T-cell (primary cell): ENCODE results near the gene TRH. TPM values are rescaled to one million over a fixed set of nuclear protein-coding genes. Genes with fewer than 3 reads are reported as not detected.

Source experiments
- ATAC-seq, 4 experiments: fragments of 200-7000 bp in 3 of 4; fragments of 150-1000 bp in 1 of 4; cut with Tn5 transposase; replicated peaks in 1 of 4; 1 replicate in 3 of 4; 2 replicates in 1 of 4; pipeline ENCODE4 v1.10.0; 2021; ENCODE audit warnings: moderate library complexity in 3 of 4, mild to moderate bottlenecking in 2 of 4, moderate number of reproducible peaks in 1 of 4
- CTCF ChIA-PET, 2 donors: fragments of 300-600 bp; sonication (Branson Sonifier 250); formaldehyde crosslinking; loops; one replicate each; lab custom pipeline; 2022; ENCODE audit warnings: antibody characterized with exemption in 2 of 2; lab: Charles Lee
- POLR2A ChIA-PET, 2 donors: fragments of 300-600 bp; sonication (Branson Sonifier 250); formaldehyde crosslinking; loops; one replicate each; lab custom pipeline; 2022; ENCODE audit warnings: antibody characterized with exemption in 2 of 2; lab: Charles Lee
- DNase-seq, 35 experiments: peaks; one replicate each; pipeline versions ENCODE4 v3.0.0 to v3.0.0-alpha.2; 2013 to 2023
- H3K27ac ChIP-seq: one replicate; pipeline ENCODE4 v1.5.1; 2013; ENCODE audit warnings: low read length
- H3K27me3 ChIP-seq, 2 experiments: replicated peaks in 1 of 2; 1 replicate in 1 of 2; 2 replicates in 1 of 2; pipeline versions ENCODE4 v1.6.1 to v1.7.0; 2013; ENCODE audit warnings: low read length in 1 of 2, mixed read lengths in 1 of 2; ENCODE audit not compliant: control insufficient read depth in 2 of 2, insufficient read depth in 2 of 2; ENCODE audit errors: extremely low read depth in 1 of 2
- H3K36me3 ChIP-seq, 2 donors: 1 replicate in 1 of 2; 2 replicates in 1 of 2; pipeline versions ENCODE4 v1.6.1 to v1.7.0; 2013; ENCODE audit warnings: low read length in 1 of 2; ENCODE audit not compliant: control insufficient read depth in 2 of 2, insufficient read depth in 1 of 2; ENCODE audit errors: extremely low read depth in 1 of 2
- H3K4me1 ChIP-seq, 2 experiments: 1 replicate in 1 of 2; 2 replicates in 1 of 2; pipeline versions ENCODE4 v1.6.1 to v1.7.0; 2013; ENCODE audit warnings: low read length in 2 of 2, mixed read lengths in 1 of 2; ENCODE audit not compliant: insufficient read depth in 2 of 2, control insufficient read depth in 1 of 2; ENCODE audit errors: extremely low read depth in 1 of 2
- H3K4me3 ChIP-seq, 2 donors: 1 replicate in 1 of 2; 2 replicates in 1 of 2; pipeline versions ENCODE4 v1.5.1 to v1.7.0; 2013; ENCODE audit warnings: mild to moderate bottlenecking in 2 of 2, low read length in 1 of 2, moderate library complexity in 1 of 2; ENCODE audit not compliant: control insufficient read depth in 1 of 2; ENCODE audit errors: extremely low read depth in 1 of 2
- H3K9me3 ChIP-seq: 2 replicates; pipeline ENCODE4 v1.7.0; 2013
- H3K27ac Mint-ChIP-seq, 2 donors: one replicate each; pipeline ENCODE4 v1.8.0; 2020 to 2021; ENCODE audit warnings: mild to moderate bottlenecking in 2 of 2, mixed read lengths in 2 of 2
- H3K27me3 Mint-ChIP-seq, 2 donors: one replicate each; pipeline ENCODE4 v1.8.0; 2021 to 2022; ENCODE audit warnings: mixed read lengths in 2 of 2
- H3K36me3 Mint-ChIP-seq: one replicate; pipeline ENCODE4 v1.8.0; 2021; ENCODE audit warnings: mixed read lengths
- H3K4me1 Mint-ChIP-seq, 3 donors: one replicate each; pipeline ENCODE4 v1.8.0; 2020 to 2022; ENCODE audit warnings: mixed read lengths in 3 of 3, mild to moderate bottlenecking in 1 of 3
- H3K4me3 Mint-ChIP-seq, 3 donors: one replicate each; pipeline ENCODE4 v1.8.0; 2020 to 2022; ENCODE audit warnings: mild to moderate bottlenecking in 3 of 3, mixed read lengths in 3 of 3, moderate library complexity in 3 of 3
- H3K9me3 Mint-ChIP-seq, 3 donors: one replicate each; pipeline ENCODE4 v1.8.0; 2020 to 2022; ENCODE audit warnings: mixed read lengths in 3 of 3
- WGBS: methylation state at CpG from one replicate; pipeline ENCODE4 v1.1.5; 2013; ENCODE audit warnings: missing lambda C conversion rate; ENCODE audit not compliant: insufficient coverage; 5-methylcytosine and 5-hydroxymethylcytosine counted together
- total RNA-seq, 35 experiments: library from RNA in 6 of 35; stranded (reverse) in 6 of 35; fragments of 120-200 nt in 1 of 35; gene quantifications; one replicate each; pipeline versions ENCODE4 v1.2.1 to v1.2.4 and lab custom pipeline; 2013 to 2026

TRH gene
- total RNA-seq, 5 donors from 2014 or later (not counting 1 experiment from before 2014, with no cell fraction given) = not detected

DNA sequence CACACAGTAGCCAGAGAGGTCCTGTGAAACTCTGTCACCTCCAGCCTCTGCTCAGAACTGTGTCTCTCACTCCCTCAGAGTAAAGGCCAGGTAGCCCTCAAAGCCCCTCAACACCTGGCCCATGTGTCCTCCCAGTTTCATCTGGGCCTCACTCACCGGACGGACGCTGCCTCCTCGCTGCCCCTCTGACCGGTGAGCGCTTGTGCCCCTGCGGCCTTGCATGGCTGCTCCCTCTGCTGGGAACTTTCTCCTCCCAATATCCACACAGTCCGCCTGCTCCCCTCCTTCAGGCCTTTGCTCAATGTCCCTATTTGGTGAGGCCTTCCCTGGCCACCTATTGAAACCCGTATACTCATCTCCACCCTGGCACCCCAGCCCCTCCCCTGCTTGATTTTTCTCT is 36.8 kb upstream of the TRH start:
- peaks cover 5 to 10% of the 10 kb centered on the region in 2 donors for H3K27me3 Mint-ChIP-seq
- POLR2A ChIA-PET = no interaction called here
- no peaks in the 10 kb centered on the region for H3K36me3 Mint-ChIP-seq
- no peak overlapping the region for H3K4me3 ChIP-seq
- H3K9me3 ChIP-seq = no peaks in the 10 kb centered on the region
- no peaks in the 10 kb centered on the region for H3K9me3 Mint-ChIP-seq
- no peak for DNase-seq
- H3K4me3 Mint-ChIP-seq = peak overlapping the region in 1 of 3 donors; percentile 19
- peaks cover 0 to 8% of the 10 kb centered on the region in 2 experiments for H3K4me1 ChIP-seq
- H3K4me1 Mint-ChIP-seq = peaks cover 8 to 10% (median 9%) of the 10 kb centered on the region in 3 donors
- CTCF ChIA-PET = interaction anchor here in 1 of 2 donors (0.7 kb wide), 1 partner anchor 46 kb away, joined by 4 read pairs; no protein-coding TSS in a partner anchor
- no peaks in the 10 kb centered on the region for H3K36me3 ChIP-seq
- H3K27me3 ChIP-seq = peaks cover 0 to 15% of the 10 kb centered on the region in 2 experiments
- WGBS = 96% methylated on average over 8 of the region's 9 CpGs
- no peak overlapping the region for H3K27ac ChIP-seq
- ATAC-seq = no peak
- H3K27ac Mint-ChIP-seq = no peak overlapping the region

DNA sequence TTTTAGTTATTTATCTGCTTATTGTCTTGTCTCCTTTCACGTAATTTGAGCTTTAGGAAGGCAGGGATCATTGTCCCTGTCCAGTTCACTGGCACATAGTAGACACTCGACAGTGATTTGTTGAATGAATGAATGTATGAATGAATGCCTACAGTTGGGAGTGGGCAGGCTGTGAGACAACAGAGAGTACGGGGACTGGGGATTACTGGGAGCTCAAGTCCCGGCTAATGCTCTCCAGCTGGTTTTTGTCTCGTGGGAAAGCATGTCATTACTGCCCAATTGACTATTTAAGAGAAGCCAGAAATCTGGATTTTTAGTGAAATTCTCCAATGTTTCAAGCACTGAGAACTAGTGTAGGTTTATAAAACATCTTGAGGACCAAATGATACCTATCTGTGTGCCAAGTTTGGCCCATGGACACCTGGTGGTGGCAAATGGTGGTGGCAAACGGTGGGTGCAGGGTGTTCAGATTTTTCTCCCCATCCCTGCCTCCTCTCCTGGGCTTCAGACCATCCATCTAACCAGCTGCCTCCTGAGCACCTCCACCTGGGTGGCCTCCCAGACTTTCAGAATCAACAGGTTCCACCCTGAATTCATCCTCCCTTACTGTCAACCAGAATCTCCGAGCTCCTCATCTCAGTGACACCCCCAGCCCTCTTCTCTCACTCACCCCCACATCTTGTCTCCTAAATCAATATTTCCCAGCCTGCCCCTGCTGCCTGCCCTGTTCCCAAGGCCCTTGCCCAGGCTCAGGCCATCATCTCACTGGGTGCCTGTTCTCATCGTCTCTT is 36.2 kb upstream of the TRH start:
- DNase-seq = no peak
- ATAC-seq = no peak
- Histone ChIP-seq H3K36me3 (no peaks in the 10 kb centered on the region), H3K27me3 (peaks cover 0 to 15% of the 10 kb centered on the region in 2 experiments), H3K9me3 (no peaks in the 10 kb centered on the region), H3K4me3 (no peak overlapping the region), H3K4me1 (peaks cover 0 to 8% of the 10 kb centered on the region in 2 experiments), H3K27ac (no peak overlapping the region)
- Mint-ChIP-seq H3K4me3 (no peak overlapping the region), H3K9me3 (no peaks in the 10 kb centered on the region), H3K36me3 (no peaks in the 10 kb centered on the region), H3K27ac (no peak overlapping the region), H3K27me3 (peaks cover 5 to 10% of the 10 kb centered on the region in 2 donors), H3K4me1 (peaks cover 8 to 10% (median 9%) of the 10 kb centered on the region in 3 donors)
- ChIA-PET CTCF (no interaction called here), POLR2A (no interaction called here)
- 88% methylated on average over 4 of the region's 8 CpGs for WGBS

DNA sequence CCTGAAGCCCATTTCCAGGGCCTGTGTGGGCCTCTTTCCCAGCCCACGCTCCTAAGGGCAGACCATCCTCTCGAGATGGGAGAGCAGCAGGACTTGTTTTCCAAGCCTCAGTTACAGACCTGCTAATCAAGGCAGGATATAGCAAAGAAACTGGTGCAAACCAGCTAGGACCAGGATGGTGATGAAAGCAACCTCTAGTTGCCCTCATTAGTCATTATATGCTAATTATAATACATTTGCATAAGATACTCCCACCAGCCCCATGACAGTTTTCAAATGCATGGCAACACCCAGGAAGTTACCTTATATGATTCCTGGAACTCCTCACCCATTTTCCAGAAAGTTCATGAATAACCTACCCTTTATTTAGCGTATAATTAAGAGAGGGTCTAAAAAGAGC is 34.4 kb upstream of the TRH start:
- no peak overlapping the region for H3K4me3 ChIP-seq
- ATAC-seq = no peak
- CTCF ChIA-PET = no interaction called here
- H3K4me1 ChIP-seq = peaks cover 0 to 4% of the 10 kb centered on the region in 2 experiments
- 47% methylated on average over 3 of the region's 3 CpGs for WGBS
- no peaks in the 10 kb centered on the region for H3K9me3 Mint-ChIP-seq
- no peaks in the 10 kb centered on the region for H3K36me3 Mint-ChIP-seq
- H3K27me3 Mint-ChIP-seq = peaks cover 6 to 12% of the 10 kb centered on the region in 2 donors
- peaks cover 5 to 8% (median 8%) of the 10 kb centered on the region in 3 donors for H3K4me1 Mint-ChIP-seq
- no peak overlapping the region for H3K27ac ChIP-seq
- H3K9me3 ChIP-seq = no peaks in the 10 kb centered on the region
- no peak overlapping the region for H3K27ac Mint-ChIP-seq
- DNase-seq = no peak
- peaks cover 0 to 10% of the 10 kb centered on the region in 2 experiments for H3K27me3 ChIP-seq
- H3K36me3 ChIP-seq = no peaks in the 10 kb centered on the region
- no peak overlapping the region for H3K4me3 Mint-ChIP-seq
- POLR2A ChIA-PET = no interaction called here

DNA sequence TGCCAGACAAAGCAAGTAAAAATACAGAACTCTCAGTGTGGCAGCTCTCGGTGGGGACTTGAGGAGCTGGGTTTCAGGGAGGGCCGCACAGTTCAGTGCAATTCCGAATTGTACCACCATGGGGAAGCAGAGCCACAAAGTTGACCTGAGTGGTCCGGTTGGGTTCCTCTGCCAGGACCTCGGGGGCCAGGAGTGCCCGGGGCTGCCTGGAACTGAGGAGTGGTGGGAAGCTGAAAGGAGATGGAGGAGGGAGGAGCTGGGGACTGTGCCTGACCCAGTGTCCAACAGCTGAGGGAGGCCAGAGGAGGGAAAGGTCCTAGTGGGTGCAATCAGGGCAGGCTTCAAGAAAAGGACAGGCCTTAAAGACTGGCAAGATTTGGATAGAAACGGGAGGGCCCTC is 32.2 kb upstream of the TRH start:
- Histone ChIP-seq H3K4me1 (no peaks in the 10 kb centered on the region), H3K27ac (no peak overlapping the region), H3K27me3 (peaks cover 0 to 10% of the 10 kb centered on the region in 2 experiments), H3K36me3 (no peaks in the 10 kb centered on the region), H3K9me3 (no peaks in the 10 kb centered on the region), H3K4me3 (no peak overlapping the region)
- peaks cover 0 to 5% (median 1%) of the 10 kb centered on the region in 3 donors for H3K4me1 Mint-ChIP-seq
- peaks cover 0 to 3% (median 3%) of the 10 kb centered on the region in 3 donors for H3K9me3 Mint-ChIP-seq
- H3K27ac Mint-ChIP-seq = no peak overlapping the region
- peak in 17 of 35 experiments; percentile 3 to 44 (median 13) for DNase-seq
- 21% methylated on average over 7 of the region's 7 CpGs for WGBS
- H3K36me3 Mint-ChIP-seq = no peaks in the 10 kb centered on the region
- peaks cover 8 to 13% of the 10 kb centered on the region in 2 donors for H3K27me3 Mint-ChIP-seq
- POLR2A ChIA-PET = no interaction called here
- CTCF ChIA-PET = interaction anchor here in 1 of 2 donors (1.0 to 1.6 kb wide), 2 partner anchors 156 to 164 kb away, joined by 3 to 4 read pairs; no protein-coding TSS in a partner anchor
- ATAC-seq = peak in 2 of 4 experiments; percentile 53 to 55
- no peak overlapping the region for H3K4me3 Mint-ChIP-seq

DNA sequence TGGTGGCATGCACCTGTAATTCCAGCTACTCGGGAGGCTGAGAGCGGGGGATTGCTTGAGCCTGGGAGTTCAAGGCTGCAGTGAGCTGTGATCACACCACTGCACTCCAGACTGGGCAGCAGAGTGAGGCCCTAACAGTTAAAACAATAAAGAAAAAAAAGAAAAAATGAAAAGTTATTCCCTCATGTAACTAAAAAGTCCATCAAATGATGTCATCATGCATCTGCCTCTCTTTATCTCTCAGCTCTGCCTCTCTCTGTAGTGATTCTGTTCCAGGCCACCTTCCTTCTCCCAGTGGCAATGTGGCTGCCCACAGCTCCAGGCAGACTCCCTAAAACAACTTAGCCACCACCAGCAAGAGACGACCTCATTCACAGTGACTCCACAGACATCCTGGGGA is 31.5 kb upstream of the TRH start:
- H3K9me3 ChIP-seq = no peaks in the 10 kb centered on the region
- H3K4me1 Mint-ChIP-seq = peaks cover 0 to 5% (median 1%) of the 10 kb centered on the region in 3 donors
- H3K36me3 Mint-ChIP-seq = no peaks in the 10 kb centered on the region
- peaks cover 0 to 9% (median 5%) of the 10 kb centered on the region in 3 donors for H3K9me3 Mint-ChIP-seq
- H3K27me3 ChIP-seq = peaks cover 0 to 11% of the 10 kb centered on the region in 2 experiments
- WGBS = 57% methylated on average over 1 of the region's 3 CpGs
- no peak overlapping the region for H3K4me3 ChIP-seq
- peaks cover 10 to 20% of the 10 kb centered on the region in 2 donors for H3K27me3 Mint-ChIP-seq
- ChIA-PET POLR2A (no interaction called here), CTCF (interaction anchor here in 1 of 2 donors (0.7 to 1.0 kb wide), 2 partner anchors 163 to 316 kb away, joined by 3 read pairs; no protein-coding TSS in a partner anchor)
- DNase-seq = no peak
- no peaks in the 10 kb centered on the region for H3K36me3 ChIP-seq
- no peak overlapping the region for H3K27ac ChIP-seq
- no peaks in the 10 kb centered on the region for H3K4me1 ChIP-seq
- no peak overlapping the region for H3K27ac Mint-ChIP-seq
- ATAC-seq = no peak
- H3K4me3 Mint-ChIP-seq = no peak overlapping the region

DNA sequence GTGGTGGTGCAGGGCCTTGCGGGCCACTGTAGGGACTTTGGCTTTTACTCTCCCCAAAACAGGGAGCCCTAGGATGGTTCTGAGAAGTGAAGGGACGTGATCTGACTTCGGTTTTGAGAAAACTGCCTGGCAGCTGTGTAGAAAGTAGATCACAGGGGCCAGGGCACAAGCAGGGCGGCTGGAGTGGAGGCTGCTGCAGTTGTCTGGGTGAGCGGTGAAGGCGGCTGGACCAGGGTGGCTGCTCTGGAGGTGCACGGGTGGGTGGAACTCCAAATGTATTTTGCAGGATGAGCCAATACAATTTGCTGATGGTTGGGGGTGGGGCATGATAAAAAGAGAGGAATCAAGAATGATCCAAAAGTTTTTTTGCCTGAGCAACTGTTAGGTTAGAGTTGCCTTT is 29.8 kb upstream of the TRH start:
- H3K4me1 Mint-ChIP-seq = peaks cover 0 to 5% (median 1%) of the 10 kb centered on the region in 3 donors
- H3K36me3 ChIP-seq = no peaks in the 10 kb centered on the region
- no peak overlapping the region for H3K27ac ChIP-seq
- CTCF ChIA-PET = no interaction called here
- H3K4me3 ChIP-seq = no peak overlapping the region
- 90% methylated on average over 5 of the region's 7 CpGs for WGBS
- no peaks in the 10 kb centered on the region for H3K36me3 Mint-ChIP-seq
- H3K9me3 Mint-ChIP-seq = peaks cover 0 to 9% (median 5%) of the 10 kb centered on the region in 3 donors
- H3K27me3 ChIP-seq = peaks cover 0 to 13% of the 10 kb centered on the region in 2 experiments
- no peak overlapping the region for H3K27ac Mint-ChIP-seq
- no peak for DNase-seq
- H3K4me1 ChIP-seq = no peaks in the 10 kb centered on the region
- no peak for ATAC-seq
- POLR2A ChIA-PET = no interaction called here
- no peak overlapping the region for H3K4me3 Mint-ChIP-seq
- H3K27me3 Mint-ChIP-seq = peaks cover 16 to 20% of the 10 kb centered on the region in 2 donors
- no peaks in the 10 kb centered on the region for H3K9me3 ChIP-seq
